Measurements from ENCODE around the gene SLC15A1. TPM values are rescaled to one million over a fixed set of nuclear protein-coding genes. Genes with fewer than 3 reads are reported as not detected.
A peak's percentile ranks its signal among the peaks of the same experiment; 100 is the strongest.

SLC15A1 gene
- total and polyA plus RNA-seq, 2 experiments from 2014 or later: 7.5 to 18.7 TPM

DNA sequence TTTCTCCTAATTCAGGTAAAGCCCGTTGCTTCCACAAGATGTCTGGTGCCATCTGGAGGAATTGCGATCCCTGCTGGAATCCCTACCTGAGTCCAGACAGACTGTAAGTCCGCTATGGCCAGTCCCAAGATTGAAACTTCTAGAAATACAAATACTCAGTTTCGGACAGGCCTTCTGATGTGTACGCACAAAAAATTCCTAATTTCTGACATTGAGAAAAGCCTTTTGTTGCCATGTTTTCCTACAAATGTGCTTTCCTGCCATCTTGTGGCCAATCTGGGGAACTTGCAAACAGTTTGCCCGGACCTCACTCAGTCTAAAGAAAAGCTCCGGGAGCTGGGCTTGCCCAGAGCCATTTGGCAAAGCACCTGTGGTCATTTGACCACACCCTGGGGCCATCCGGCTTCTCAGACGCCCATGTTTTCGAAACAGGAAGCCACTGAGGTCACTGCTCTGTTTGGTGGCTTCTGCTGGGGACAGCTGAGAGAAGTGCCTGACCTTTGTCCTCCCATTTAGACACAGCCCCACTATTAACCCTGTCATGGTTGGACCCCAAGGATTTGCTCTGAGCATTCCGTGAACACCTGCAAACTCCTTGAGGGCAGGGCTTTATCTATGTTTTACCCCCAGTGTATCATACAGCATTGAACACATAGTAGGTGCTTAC, 79.4 kb downstream of the SLC15A1 start:
- H3K9me2 ChIP-seq (replicated peaks; ENCODE audit: insufficient read depth): no peaks in the 10 kb centered on the region
- H3K4me1 ChIP-seq (ENCODE audit: insufficient read depth): peaks cover 4% of the 10 kb centered on the region
- peak; percentile 83 for DNase-seq (ENCODE audit: low spot score)
- no peak overlapping the region for H3K27ac ChIP-seq
- no peaks in the 10 kb centered on the region for H4K20me1 ChIP-seq (ENCODE audit: insufficient read depth, poor library complexity, severe bottlenecking)
- TF ChIP-seq, protein P1, sequence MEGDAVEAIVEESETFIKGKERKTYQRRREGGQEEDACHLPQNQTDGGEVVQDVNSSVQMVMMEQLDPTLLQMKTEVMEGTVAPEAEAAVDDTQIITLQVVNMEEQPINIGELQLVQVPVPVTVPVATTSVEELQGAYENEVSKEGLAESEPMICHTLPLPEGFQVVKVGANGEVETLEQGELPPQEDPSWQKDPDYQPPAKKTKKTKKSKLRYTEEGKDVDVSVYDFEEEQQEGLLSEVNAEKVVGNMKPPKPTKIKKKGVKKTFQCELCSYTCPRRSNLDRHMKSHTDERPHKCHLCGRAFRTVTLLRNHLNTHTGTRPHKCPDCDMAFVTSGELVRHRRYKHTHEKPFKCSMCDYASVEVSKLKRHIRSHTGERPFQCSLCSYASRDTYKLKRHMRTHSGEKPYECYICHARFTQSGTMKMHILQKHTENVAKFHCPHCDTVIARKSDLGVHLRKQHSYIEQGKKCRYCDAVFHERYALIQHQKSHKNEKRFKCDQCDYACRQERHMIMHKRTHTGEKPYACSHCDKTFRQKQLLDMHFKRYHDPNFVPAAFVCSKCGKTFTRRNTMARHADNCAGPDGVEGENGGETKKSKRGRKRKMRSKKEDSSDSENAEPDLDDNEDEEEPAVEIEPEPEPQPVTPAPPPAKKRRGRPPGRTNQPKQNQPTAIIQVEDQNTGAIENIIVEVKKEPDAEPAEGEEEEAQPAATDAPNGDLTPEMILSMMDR (IDR thresholded peaks at IDR 0.05; ENCODE audit: poor library complexity): peak; percentile 96
- no peak for TF ChIP-seq EZH2phosphoT487 (IDR thresholded peaks at IDR 0.05; ENCODE audit: low read depth, severe bottlenecking, unreplicated experiment)
- H3K36me3 ChIP-seq (replicated peaks; ENCODE audit: insufficient read depth, low read depth): no peaks in the 10 kb centered on the region
- no peak overlapping the region for H3K4me3 ChIP-seq
- no peaks in the 10 kb centered on the region for H3K27me3 ChIP-seq
- no peaks in the 10 kb centered on the region for H3K9me3 ChIP-seq (ENCODE audit: low read depth)
- H3K4me2 ChIP-seq: peak overlapping the region; percentile 56
- 19% methylated on average over 11 of the region's 11 CpGs for WGBS (ENCODE audit: low lambda C conversion rate, missing lambda C conversion rate)
- peak overlapping the region; percentile 10 for H2AFZ ChIP-seq
- no peaks in the 10 kb centered on the region for H3K79me2 ChIP-seq

DNA sequence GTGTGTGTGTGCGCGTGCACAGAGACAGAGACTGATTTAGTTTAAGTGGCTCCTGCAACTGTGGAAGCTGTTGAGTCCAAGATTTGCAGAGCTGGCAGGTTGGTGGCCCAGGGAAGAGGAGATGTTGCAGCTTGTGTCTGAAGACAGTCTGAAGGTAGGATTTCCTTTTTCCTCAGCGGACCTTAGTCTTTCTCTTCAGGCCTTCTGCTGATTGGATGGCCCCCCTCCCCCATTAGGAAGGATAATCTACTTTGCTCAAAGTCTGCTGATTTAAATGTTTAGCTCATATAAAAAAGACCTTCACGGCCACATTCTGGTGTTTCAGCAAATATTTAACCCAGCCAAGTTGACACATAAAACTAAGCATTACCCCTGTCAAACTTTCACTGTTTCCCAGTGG, 84.3 kb downstream of the SLC15A1 start:
- H3K79me2 ChIP-seq: no peaks in the 10 kb centered on the region
- no peaks in the 10 kb centered on the region for H4K20me1 ChIP-seq (ENCODE audit: insufficient read depth, poor library complexity, severe bottlenecking)
- H3K4me1 ChIP-seq (ENCODE audit: insufficient read depth): peaks cover 4% of the 10 kb centered on the region
- H3K4me2 ChIP-seq: no peak overlapping the region
- H3K4me3 ChIP-seq: no peak overlapping the region
- no peak for TF ChIP-seq EZH2phosphoT487 (IDR thresholded peaks at IDR 0.05; ENCODE audit: low read depth, severe bottlenecking, unreplicated experiment)
- TF ChIP-seq, protein P1 (IDR thresholded peaks at IDR 0.05; ENCODE audit: poor library complexity): no peak
- TF ChIP-seq EZH2 (IDR thresholded peaks at IDR 0.05; ENCODE audit: borderline replicate concordance): no peak
- H2AFZ ChIP-seq: no peak overlapping the region
- H3K9me2 ChIP-seq (replicated peaks; ENCODE audit: insufficient read depth): no peaks in the 10 kb centered on the region
- H3K36me3 ChIP-seq (replicated peaks; ENCODE audit: insufficient read depth, low read depth): no peaks in the 10 kb centered on the region
- no peak for DNase-seq (ENCODE audit: low spot score)
- no peaks in the 10 kb centered on the region for H3K9me3 ChIP-seq (ENCODE audit: low read depth)
- WGBS (ENCODE audit: low lambda C conversion rate, missing lambda C conversion rate): 79% methylated on average over 4 of the region's 4 CpGs
- H3K27ac ChIP-seq: no peak overlapping the region
- H3K27me3 ChIP-seq: no peaks in the 10 kb centered on the region

DNA sequence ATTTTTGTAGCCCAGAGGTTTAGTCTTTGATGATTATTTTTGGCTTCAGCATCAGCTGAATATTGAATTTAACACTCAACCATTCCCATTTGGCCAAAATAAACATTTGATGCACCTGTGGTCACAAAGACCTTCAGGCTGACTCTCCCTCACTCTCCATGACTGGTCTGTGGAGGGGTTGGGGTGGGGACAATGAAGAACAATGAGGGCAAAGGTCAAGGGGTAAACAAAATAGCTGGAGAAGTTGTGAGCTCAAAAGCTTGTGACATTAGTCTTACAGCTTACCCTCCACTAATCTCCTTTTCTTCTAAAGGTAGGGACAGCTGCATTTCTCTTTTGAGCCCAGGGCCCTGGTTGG, 86.9 kb downstream of the SLC15A1 start:
- TF ChIP-seq EZH2phosphoT487 (IDR thresholded peaks at IDR 0.05; ENCODE audit: low read depth, severe bottlenecking, unreplicated experiment) (no peak), EZH2 (IDR thresholded peaks at IDR 0.05; ENCODE audit: borderline replicate concordance) (no peak)
- TF ChIP-seq, protein P1 (IDR thresholded peaks at IDR 0.05; ENCODE audit: poor library complexity): no peak
- Histone ChIP-seq H4K20me1 (ENCODE audit: insufficient read depth, poor library complexity, severe bottlenecking) (no peaks in the 10 kb centered on the region), H3K9me2 (replicated peaks; ENCODE audit: insufficient read depth) (no peaks in the 10 kb centered on the region), H3K36me3 (replicated peaks; ENCODE audit: insufficient read depth, low read depth) (no peaks in the 10 kb centered on the region), H3K4me2 (no peak overlapping the region), H3K27ac (no peak overlapping the region), H2AFZ (no peak overlapping the region), H3K79me2 (no peaks in the 10 kb centered on the region), H3K9me3 (ENCODE audit: low read depth) (no peaks in the 10 kb centered on the region), H3K27me3 (no peaks in the 10 kb centered on the region), H3K4me1 (ENCODE audit: insufficient read depth) (no peaks in the 10 kb centered on the region), H3K4me3 (no peak overlapping the region)
- no peak for DNase-seq (ENCODE audit: low spot score)

All from hepatocyte (in vitro differentiated cells).